AG10803 (cell line): Measurements from ENCODE around the gene FKBP1A.

Experiments used
- DNase-seq: peaks from one replicate; pipeline ENCODE4 v3.0.0; 2010; ENCODE audit warnings: low read depth
- H3K4me3 ChIP-seq: 2 replicates; pipeline ENCODE4 v1.5.1; 2011; ENCODE audit warnings: mild to moderate bottlenecking, low read length, control low read depth
- TF ChIP-seq, protein P1 (sequence below): conservative IDR thresholded peaks from 2 replicates; pipeline ENCODE4 v1.5.1; 2011; ENCODE audit warnings: mild to moderate bottlenecking, low read length, control low read depth, inconsistent platforms

FKBP1A gene

DNA sequence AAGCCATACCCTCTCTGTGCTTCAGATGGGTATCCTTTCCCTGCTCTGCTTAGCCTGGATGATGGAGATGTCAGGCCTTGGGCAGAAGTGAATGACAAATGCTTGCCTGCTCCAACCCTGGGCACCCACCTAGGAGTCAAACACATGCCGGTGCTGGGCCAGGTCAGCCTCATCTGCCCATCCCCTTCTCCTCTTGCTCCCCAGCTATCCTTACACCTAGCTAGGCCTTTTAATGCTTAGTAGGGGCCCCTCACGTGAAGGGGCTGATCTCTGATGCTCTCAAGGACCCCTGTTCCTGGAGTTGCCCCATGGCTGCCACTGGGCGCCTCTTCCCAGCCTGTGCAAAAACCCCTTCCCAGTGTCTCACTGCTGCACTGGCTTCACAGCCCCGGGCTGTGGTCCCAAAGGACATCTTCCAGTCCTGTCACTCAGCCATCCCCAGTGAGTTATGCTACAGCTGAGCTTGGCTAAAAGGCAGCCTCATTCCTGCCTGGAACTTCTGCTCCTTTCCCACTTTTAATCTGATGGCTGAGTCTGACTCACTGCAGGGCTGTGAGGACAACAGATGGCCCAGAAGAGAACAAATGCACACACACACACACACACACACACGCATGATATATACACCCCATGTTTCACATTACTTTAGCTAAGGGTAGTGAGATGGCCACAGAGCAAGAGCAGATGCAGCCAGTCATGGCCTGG lies 51.1 kb downstream of the FKBP1A start:
- H3K4me3 ChIP-seq, result no peak overlapping the region
- peak; percentile 70 for DNase-seq
- TF ChIP-seq, protein P1, sequence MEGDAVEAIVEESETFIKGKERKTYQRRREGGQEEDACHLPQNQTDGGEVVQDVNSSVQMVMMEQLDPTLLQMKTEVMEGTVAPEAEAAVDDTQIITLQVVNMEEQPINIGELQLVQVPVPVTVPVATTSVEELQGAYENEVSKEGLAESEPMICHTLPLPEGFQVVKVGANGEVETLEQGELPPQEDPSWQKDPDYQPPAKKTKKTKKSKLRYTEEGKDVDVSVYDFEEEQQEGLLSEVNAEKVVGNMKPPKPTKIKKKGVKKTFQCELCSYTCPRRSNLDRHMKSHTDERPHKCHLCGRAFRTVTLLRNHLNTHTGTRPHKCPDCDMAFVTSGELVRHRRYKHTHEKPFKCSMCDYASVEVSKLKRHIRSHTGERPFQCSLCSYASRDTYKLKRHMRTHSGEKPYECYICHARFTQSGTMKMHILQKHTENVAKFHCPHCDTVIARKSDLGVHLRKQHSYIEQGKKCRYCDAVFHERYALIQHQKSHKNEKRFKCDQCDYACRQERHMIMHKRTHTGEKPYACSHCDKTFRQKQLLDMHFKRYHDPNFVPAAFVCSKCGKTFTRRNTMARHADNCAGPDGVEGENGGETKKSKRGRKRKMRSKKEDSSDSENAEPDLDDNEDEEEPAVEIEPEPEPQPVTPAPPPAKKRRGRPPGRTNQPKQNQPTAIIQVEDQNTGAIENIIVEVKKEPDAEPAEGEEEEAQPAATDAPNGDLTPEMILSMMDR, result no peak

DNA sequence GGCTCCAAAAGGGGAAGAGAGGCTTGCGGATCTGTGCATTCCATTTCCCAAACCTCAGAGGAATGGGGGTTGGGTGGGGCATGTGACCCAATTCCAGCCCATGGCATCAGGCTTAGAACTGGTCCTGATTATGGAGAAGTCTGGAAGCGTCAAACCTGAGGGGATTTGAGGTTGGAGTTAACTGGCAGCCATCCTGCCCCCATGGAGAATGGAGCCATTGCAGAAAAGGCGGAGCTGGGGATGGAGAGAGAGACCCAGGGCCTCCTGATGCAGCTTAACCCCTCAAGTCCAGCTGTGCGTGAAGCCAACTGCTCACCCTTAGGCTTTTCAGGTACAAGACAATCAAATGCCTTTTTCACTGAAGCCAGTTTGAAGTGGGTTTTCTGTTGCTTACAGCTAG lies 54.1 kb downstream of the FKBP1A start:
- DNase-seq, result peak; percentile 36
- TF ChIP-seq, protein P1, result no peak

DNA sequence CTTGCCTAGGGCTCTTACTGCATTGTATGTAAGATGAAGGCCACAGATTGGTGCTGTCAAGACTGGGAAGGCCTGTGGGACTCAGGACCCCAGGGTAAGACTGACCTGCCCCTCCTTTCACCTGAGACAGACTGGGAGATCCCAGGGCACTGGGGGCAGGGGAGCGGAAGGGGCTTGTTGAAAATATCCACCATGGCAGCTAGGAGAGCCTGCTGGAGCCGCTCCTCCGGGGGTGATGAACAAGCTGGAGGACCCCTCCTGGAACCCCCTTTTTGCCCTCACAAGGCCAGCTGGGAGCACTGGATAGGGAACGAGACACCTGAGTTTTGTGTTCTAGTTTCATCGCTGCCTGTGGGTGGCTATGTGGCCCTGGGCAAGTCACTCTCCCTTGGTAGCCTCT lies 54.8 kb downstream of the FKBP1A start:
- TF ChIP-seq, protein P1, result no peak
- H3K4me3 ChIP-seq, result no peak overlapping the region
- no peak for DNase-seq

More for the DNA sequence above, 54.1 kb downstream of the FKBP1A start:
- H3K4me3 ChIP-seq, result no peak overlapping the region

DNA sequence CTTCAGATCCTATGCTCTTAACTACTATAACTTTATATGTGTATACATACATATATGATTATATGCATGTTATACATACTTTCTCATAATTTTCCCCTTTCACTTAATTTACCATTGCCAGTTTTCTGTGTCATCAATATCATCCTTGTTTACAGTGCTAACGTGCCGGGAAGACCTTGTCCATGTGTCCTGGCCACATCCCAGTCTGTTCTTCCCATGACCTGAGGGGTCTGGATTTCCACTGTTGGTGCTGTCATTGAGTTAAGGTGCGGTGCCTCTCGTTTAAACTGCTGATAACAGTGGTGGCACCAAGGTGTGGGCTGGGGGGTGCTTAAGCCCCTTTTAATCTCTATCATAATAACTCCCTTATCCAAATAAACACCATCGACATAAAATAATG lies 55.4 kb downstream of the FKBP1A start:
- TF ChIP-seq, protein P1, result no peak
- H3K4me3 ChIP-seq, result no peak overlapping the region
- DNase-seq, result no peak

DNA sequence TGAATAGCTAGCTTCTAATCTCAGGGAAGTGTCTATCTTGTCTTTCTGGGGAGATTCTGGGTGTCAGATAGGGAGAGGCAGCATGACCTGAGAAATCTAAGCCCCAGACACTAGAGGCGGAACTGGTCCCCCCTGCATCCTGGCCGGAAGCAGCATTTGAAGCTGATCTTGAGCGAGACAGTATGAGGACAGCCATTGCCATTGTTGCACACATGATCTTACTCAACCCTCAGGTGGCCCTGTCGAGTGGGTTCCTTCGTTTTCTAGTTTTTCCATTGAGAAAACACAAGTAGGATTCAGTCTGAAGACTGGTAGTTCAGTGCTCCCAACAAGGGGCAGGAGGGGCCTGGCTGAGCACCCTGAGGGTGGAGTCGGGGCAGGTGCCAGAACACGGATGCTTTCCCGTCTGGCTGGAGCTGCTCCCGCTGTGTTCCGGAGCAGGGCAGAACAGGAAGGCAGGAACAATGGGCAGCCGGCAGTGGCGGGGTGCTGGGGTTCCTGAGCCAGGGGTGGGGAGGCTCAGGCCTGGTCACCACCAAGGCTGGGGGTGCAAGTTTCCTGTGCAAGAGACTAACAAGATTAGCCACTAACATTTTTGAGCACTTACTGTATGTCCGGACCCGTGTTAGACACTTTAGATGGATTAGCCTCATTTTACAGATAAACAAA lies 56.0 kb downstream of the FKBP1A start:
- TF ChIP-seq, protein P1, result no peak
- no peak overlapping the region for H3K4me3 ChIP-seq
- DNase-seq, result peak; percentile 31

DNA sequence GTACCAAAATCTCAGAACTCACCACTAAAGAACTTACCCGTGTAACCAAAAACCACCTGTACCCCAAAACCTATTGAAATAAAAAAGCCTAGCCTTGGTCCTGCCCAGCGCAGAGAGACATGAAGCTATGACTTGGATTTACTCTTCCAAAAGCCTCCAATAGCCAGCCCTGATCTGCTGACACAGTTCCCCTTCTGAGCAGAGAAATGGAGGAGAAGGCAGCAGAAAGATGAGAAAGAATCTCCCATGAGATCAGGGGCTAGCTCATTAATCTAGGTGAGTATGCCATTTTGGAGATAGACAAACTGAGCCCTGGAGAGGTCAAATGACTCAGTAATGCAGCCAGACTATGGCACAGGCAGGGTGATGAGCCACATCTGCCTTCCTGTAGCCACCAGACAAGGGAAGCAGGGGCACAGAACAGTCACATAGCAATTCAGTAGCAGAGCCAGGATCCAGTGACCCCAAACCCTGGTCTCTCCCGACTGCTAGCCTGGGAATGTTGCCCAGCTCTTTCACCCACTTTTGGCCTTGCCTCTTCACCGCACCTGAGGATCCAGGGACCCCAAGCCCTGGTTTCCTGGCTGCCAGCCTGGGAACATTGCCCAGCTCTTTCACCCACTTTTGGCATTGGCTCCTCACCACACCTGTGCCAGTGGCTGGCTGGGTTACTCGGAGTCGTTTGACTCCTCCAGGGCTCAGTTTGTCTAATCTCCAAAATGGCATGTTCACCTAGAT lies 56.7 kb downstream of the FKBP1A start:
- no peak overlapping the region for H3K4me3 ChIP-seq
- TF ChIP-seq, protein P1, result no peak
- no peak for DNase-seq

DNA sequence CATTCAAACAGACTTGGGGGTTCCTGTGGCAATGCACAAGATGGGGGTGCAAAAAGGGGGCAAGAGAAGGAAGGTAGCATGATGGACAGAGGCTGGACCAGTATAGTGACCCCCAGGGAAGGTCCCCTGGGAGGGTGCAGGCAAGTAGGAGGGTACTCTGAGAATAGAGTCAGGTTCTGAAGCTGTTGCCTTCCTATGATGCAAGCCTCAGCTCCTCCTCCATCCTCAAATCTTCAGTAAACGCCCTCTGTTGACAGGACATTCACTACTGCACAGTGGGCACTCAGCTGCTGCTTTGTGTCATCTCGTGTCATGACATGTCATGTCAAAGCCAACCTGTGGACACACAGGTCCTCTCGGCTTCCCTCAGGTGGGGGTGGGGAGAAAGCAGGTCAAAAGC lies 58.1 kb downstream of the FKBP1A start:
- TF ChIP-seq, protein P1, result no peak; the same call in 1 of the 2 replicates
- no peak overlapping the region for H3K4me3 ChIP-seq
- no peak for DNase-seq
